PC-9 (cell line): ENCODE results near the gene CLDN24.

Source experiments
- CTCF ChIP-seq: fragments of 200-600 bp; sonication (generic); conservative IDR thresholded peaks from 2 replicates; pipeline ENCODE4 v1.6.1; 2017; ENCODE audit warnings: mixed run types, antibody characterized with exemption, mild to moderate bottlenecking, moderate library complexity
- EZH2 ChIP-seq: fragments of 200-600 bp; sonication (generic); IDR thresholded peaks from 2 replicates; pipeline ENCODE4 v1.8.0; 2017; ENCODE audit warnings: antibody characterized with exemption, low read depth

GRCh38 chr4:183284965-183285364, 37.3 kb downstream of the CLDN24 start:
- no peak for TF ChIP-seq EZH2
- no peak for TF ChIP-seq CTCF
